Measurements from ENCODE around the gene CD44.

- TF ChIP-seq CTCF (IDR thresholded peaks at IDR 0.05 in 4 of 5, conservative IDR thresholded peaks at IDR 0.05 in 1 of 5), result no peak
- TF ChIP-seq POLR2A (IDR thresholded peaks at IDR 0.05), result no peak
Observed at GRCh38 chr11:35100013-35100383, 39.0 kb upstream of the CD44 start.

Measured in gastrocnemius medialis (tissue), 4 donors.